Psoas muscle (tissue), 8 donors: ENCODE results near the gene NFKBIE. TPM values are rescaled to one million over a fixed set of nuclear protein-coding genes. Genes with fewer than 3 reads are reported as not detected.

ENCODE experiments used
- ATAC-seq, 4 donors: fragments of 200-7000 bp; cut with Tn5 transposase; one replicate each; pipeline ENCODE4 v1.9.1; 2020; ENCODE audit warnings: moderate library complexity in 3 of 4, mild to moderate bottlenecking in 2 of 4
- DNase-seq, 2 donors: peaks; one replicate each; pipeline ENCODE4 v3.0.0-alpha.2; 2020
- H3K27ac ChIP-seq: fragments of 200-600 bp; one replicate; pipeline ENCODE4 v1.8.0; 2022
- H3K27me3 ChIP-seq, 3 donors: fragments of 200-600 bp in 1 of 3; one replicate each; pipeline versions ENCODE4 v1.6.1 to v1.8.0; 2013 to 2022; ENCODE audit warnings: low read length in 2 of 3, mild to moderate bottlenecking in 2 of 3, moderate library complexity in 1 of 3; ENCODE audit not compliant: insufficient read depth in 3 of 3
- H3K36me3 ChIP-seq, 2 donors: fragments of 200-600 bp in 1 of 2; one replicate each; pipeline versions ENCODE4 v1.6.1 to v1.8.0; 2013 to 2022; ENCODE audit warnings: low read depth in 1 of 2, mild to moderate bottlenecking in 1 of 2, moderate library complexity in 1 of 2; ENCODE audit not compliant: insufficient read depth in 1 of 2
- H3K4me1 ChIP-seq: fragments of 200-600 bp; one replicate; pipeline ENCODE4 v1.8.0; 2022
- H3K4me3 ChIP-seq: fragments of 200-600 bp; one replicate; pipeline ENCODE4 v1.8.0; 2022; ENCODE audit warnings: mild to moderate bottlenecking
- H3K9me3 ChIP-seq: fragments of 200-600 bp; one replicate; pipeline ENCODE4 v1.8.0; 2022
- WGBS, 3 donors: extraction: QIAGEN DNeasy Blood & Tissue Kit; methylation state at CpG; one replicate each; pipeline versions ENCODE4 v1.1.6 to v1.1.7; 2013; 5-methylcytosine and 5-hydroxymethylcytosine counted together
- intact Hi-C, 2 donors: fragments of 100-400 bp; cut with DNase I; formaldehyde crosslinking; loops; one replicate each; pipeline versions ENCODE4 v1.11.0 to v1.14.2; 2022
- polyA plus RNA-seq, 3 donors: library from polyadenylated mRNA; stranded (reverse); fragments of 200-250 nt; gene quantifications; one replicate each; pipeline ENCODE4 v1.2.3, GENCODE V29; 2013
- total RNA-seq, 4 donors: library from RNA; stranded (reverse); fragmentation: NEBNext Ultra II Directional in 2 of 4; extraction: Animal tissue kit (Norgen Biotek cat#: 25700) in 2 of 4; gene quantifications; one replicate each; pipeline versions ENCODE4 v1.2.1 to v1.2.4, GENCODE V29; 2021 to 2023
- TF ChIP-seq, protein P1 (sequence below): fragments of 200-600 bp; IDR thresholded peaks from one replicate; pipeline ENCODE4 v1.8.0; 2022; ENCODE audit warnings: antibody characterized with exemption
- donor health status: healthy with polysubstance abuse.
- donor health status: DM: no; HTN: no; CAD: no; lungs with moderate emphysema.
- donor health status: Bipolar disorder and iron deficiency.
- donor health status: healthy.
- donor health status: DM: yes; HTN: yes; CAD: no.
- donor health status: DM: no; HTN: no; CAD: no.
- donor health status: DM: no; HTN: no; CAD: no.
- donor health status: DM: yes; HTN: yes; CAD: no.

Gene NFKBIE
- total and polyA plus RNA-seq, 7 donors = 2.1 to 5.2 (median 3.3) TPM

DNA sequence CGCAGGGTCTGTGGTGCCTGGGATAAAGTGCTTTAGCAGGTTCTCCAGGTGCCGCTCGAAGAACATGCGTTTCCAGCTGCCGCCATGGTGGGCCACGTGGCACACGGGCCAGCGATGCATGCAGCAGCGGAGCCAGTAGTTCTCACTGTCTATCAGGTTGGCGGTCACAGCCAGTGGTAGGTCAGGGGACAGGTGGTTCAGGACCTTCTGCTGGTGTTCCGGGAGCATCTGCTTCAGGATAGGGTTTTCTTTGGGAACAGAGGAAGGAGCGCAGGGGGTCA is 20.9 kb upstream of the NFKBIE start:
- no peaks in the 10 kb centered on the region for H3K9me3 ChIP-seq
- ATAC-seq = no peak
- intact Hi-C loops = no loop called here
- H3K4me3 ChIP-seq = no peak overlapping the region
- WGBS, 3 donors = 86 to 95% (median 90%) methylated on average over 12 of the region's 12 CpGs
- no peaks in the 10 kb centered on the region for H3K4me1 ChIP-seq
- peaks cover 0 to 50% (median 8%) of the 10 kb centered on the region in 3 donors for H3K27me3 ChIP-seq
- no peaks in the 10 kb centered on the region for H3K36me3 ChIP-seq
- no peak for DNase-seq
- H3K27ac ChIP-seq = no peak overlapping the region
- TF ChIP-seq, protein P1, sequence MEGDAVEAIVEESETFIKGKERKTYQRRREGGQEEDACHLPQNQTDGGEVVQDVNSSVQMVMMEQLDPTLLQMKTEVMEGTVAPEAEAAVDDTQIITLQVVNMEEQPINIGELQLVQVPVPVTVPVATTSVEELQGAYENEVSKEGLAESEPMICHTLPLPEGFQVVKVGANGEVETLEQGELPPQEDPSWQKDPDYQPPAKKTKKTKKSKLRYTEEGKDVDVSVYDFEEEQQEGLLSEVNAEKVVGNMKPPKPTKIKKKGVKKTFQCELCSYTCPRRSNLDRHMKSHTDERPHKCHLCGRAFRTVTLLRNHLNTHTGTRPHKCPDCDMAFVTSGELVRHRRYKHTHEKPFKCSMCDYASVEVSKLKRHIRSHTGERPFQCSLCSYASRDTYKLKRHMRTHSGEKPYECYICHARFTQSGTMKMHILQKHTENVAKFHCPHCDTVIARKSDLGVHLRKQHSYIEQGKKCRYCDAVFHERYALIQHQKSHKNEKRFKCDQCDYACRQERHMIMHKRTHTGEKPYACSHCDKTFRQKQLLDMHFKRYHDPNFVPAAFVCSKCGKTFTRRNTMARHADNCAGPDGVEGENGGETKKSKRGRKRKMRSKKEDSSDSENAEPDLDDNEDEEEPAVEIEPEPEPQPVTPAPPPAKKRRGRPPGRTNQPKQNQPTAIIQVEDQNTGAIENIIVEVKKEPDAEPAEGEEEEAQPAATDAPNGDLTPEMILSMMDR = no peak

DNA sequence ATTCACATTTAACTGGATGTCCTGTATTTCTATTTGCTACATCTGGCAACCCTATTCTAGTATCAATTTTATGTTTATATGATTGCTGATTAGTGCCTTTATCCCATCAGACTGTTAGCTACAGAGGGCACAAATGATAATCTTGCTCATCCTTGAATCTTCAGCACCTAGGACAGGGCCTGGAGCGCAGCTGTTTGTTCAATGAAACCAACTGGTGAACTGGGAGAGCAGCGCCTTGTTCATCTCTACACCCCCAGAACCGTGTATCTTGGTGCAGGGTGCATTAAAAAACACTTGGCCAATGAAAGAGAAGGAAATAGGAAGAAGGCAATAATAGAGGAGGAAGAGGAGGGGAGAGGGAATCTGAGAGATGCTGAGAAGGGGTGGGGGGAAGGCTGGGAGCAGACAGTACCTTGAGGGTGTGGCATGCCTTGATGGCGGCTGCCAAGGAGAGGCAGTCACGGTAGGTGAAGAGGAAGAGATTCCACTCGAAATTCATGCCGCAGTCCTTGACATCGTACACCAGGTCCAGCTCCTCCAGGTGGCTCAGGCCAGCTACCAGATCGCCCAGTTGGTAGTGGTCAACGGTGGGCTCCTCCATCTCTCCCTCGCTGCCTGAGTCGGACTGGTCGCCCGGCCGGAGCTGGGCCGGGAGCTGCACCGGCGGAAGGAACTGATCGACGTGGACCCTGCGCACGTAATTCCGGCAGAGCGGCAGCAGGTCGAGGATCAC is 20.4 kb upstream of the NFKBIE start:
- TF ChIP-seq, protein P1 = no peak
- WGBS, 3 donors = 67 to 74% (median 71%) methylated on average over 20 to 25 of the region's 25 CpGs
- ATAC-seq (no peak), DNase-seq (no peak)
- Histone ChIP-seq H3K4me1 (no peaks in the 10 kb centered on the region), H3K4me3 (no peak overlapping the region), H3K27me3 (peaks cover 0 to 48% (median 8%) of the 10 kb centered on the region in 3 donors), H3K27ac (no peak overlapping the region), H3K36me3 (no peaks in the 10 kb centered on the region), H3K9me3 (no peaks in the 10 kb centered on the region)
- intact Hi-C loops = no loop called here

DNA sequence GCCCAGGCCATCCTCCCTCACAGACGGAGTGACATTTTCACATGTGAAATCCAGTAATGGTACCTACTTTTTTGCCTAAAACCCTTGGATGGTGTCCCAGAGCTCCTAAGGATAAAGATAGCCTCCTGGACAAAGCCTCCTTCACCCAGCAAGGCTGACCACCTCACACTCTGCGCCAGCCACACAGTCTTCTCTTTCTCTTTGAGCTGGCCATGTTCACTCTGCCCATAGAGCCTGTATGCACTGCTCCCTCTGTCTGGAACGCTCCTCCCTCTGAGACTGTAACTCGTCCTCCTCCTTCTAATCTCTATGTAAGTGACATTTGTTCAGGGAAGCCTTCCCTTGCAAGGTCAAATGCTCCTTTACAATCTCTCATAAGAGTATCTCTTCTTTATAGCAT is 19.5 kb upstream of the NFKBIE start:
- intact Hi-C loops = no loop called here
- no peak overlapping the region for H3K27ac ChIP-seq
- no peaks in the 10 kb centered on the region for H3K4me1 ChIP-seq
- H3K36me3 ChIP-seq = no peaks in the 10 kb centered on the region
- peaks cover 0 to 41% (median 8%) of the 10 kb centered on the region in 3 donors for H3K27me3 ChIP-seq
- 60 to 65% (median 61%) methylated on average over 4 of the region's 4 CpGs for WGBS, 3 donors
- no peak for DNase-seq
- no peak for ATAC-seq
- H3K4me3 ChIP-seq = no peak overlapping the region
- no peaks in the 10 kb centered on the region for H3K9me3 ChIP-seq
- TF ChIP-seq, protein P1 = no peak

DNA sequence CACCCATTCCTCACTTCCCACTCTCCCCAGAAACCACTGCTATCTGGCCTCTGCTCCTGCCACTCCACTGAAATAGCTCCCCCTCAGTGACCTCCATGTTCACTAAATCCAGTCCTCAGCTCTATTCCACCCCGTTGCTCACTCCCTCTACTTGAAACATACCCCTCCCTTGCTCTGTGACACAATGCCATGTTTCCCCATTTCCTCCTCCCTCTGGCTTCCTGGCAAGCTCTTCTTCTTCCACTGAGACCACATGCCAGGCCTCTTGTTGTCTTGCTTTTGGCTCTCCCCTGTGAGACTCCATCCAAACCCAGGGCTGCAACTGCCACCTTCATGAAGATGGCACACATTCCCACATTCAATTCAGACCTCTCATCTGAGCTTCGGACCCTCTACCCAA is 18.8 kb upstream of the NFKBIE start:
- DNase-seq (no peak), ATAC-seq (no peak)
- Histone ChIP-seq H3K4me3 (no peak overlapping the region), H3K36me3 (no peaks in the 10 kb centered on the region), H3K27ac (no peak overlapping the region), H3K4me1 (no peaks in the 10 kb centered on the region), H3K9me3 (no peaks in the 10 kb centered on the region), H3K27me3 (peaks cover 0 to 34% (median 8%) of the 10 kb centered on the region in 3 donors)
- intact Hi-C loops = no loop called here
- TF ChIP-seq, protein P1 = no peak
- WGBS, 3 donors = 43 to 61% (median 50%) methylated on average over 2 of the region's 2 CpGs
